ENCODE data around the gene CLEC16A. TPM values are rescaled to one million over a fixed set of nuclear protein-coding genes. Genes with fewer than 3 reads are reported as not detected.

CLEC16A gene
- total and polyA plus RNA-seq, 2 donors (not counting 1 experiment from before 2014, with no cell fraction given): 21.9 to 79.5 TPM

- no peak overlapping the region for H3K27ac ChIP-seq (ENCODE audit: low read length in 2 of 2)
- no peaks in the 10 kb centered on the region for H4K20me1 ChIP-seq (ENCODE audit: control insufficient read depth, insufficient read depth, low read length, poor library complexity, severe bottlenecking)
- no peak overlapping the region for H3K4me3 Mint-ChIP-seq
- H3K27me3 ChIP-seq (replicated peaks in 1 of 4; ENCODE audit: control extremely low read depth in 1 of 4, control insufficient read depth in 3 of 4, insufficient read depth in 4 of 4, low read length in 3 of 4): no peaks in the 10 kb centered on the region
- no peak overlapping the region for H3K4me3 ChIP-seq (ENCODE audit: control extremely low read depth in 1 of 5, extremely low read depth in 1 of 5, insufficient read depth in 1 of 5, low read depth in 2 of 5, low read length in 4 of 5)
- peaks cover 4% of the 10 kb centered on the region for H3K9me3 Mint-ChIP-seq (ENCODE audit: insufficient read depth)
- DNase-seq (no peak), ATAC-seq (ENCODE audit: low read depth) (no peak)
- H2AFZ ChIP-seq (ENCODE audit: insufficient read depth, low read depth, low read length, poor library complexity, severe bottlenecking): no peak overlapping the region
- H3K27ac Mint-ChIP-seq: no peak overlapping the region
- H3K4me2 ChIP-seq (replicated peaks; ENCODE audit: low read depth, low read length, poor library complexity, severe bottlenecking): no peak overlapping the region
- intact Hi-C loops (cut with micrococcal nuclease): no loop called here
- no peaks in the 10 kb centered on the region for H3K27me3 Mint-ChIP-seq
- H3K9ac ChIP-seq (ENCODE audit: low read length): no peak overlapping the region
- ChIA-PET POLR2A (no interaction called here), CTCF (no interaction called here)
- H3K79me2 ChIP-seq (ENCODE audit: control insufficient read depth, insufficient read depth, low read length): no peaks in the 10 kb centered on the region
- WGBS (ENCODE audit: insufficient coverage): 100% methylated on average over 2 of the region's 3 CpGs
- peaks cover 28 to 47% of the 10 kb centered on the region in 2 experiments for H3K36me3 ChIP-seq (replicated peaks in 1 of 2; ENCODE audit: control extremely low read depth in 1 of 2, control insufficient read depth in 1 of 2, extremely low read depth in 1 of 2, insufficient read depth in 2 of 2, low read length in 1 of 2)
- no peaks in the 10 kb centered on the region for H3K4me1 ChIP-seq (ENCODE audit: control insufficient read depth in 2 of 2, insufficient read depth in 2 of 2, low read length in 2 of 2)
- no peaks in the 10 kb centered on the region for H3K4me1 Mint-ChIP-seq
- TF ChIP-seq EZH2 (IDR thresholded peaks at IDR 0.05; ENCODE audit: borderline replicate concordance, insufficient read depth, low read depth, low read length, poor library complexity, severe bottlenecking) (no peak), CTCF (IDR thresholded peaks at IDR 0.05) (no peak)
- H3K9me3 ChIP-seq (ENCODE audit: control extremely low read depth in 1 of 3, control insufficient read depth in 2 of 3, insufficient read depth in 1 of 3, low read length in 2 of 3): peaks cover 9 to 25% (median 15%) of the 10 kb centered on the region in 3 donors
Observed at GRCh38 chr16:11022002-11022401, 77.6 kb downstream of the CLEC16A start.

- Histone ChIP-seq H2AFZ (ENCODE audit: insufficient read depth, low read depth, low read length, poor library complexity, severe bottlenecking) (no peak overlapping the region), H3K9ac (ENCODE audit: low read length) (no peak overlapping the region), H3K27me3 (replicated peaks in 1 of 4; ENCODE audit: control extremely low read depth in 1 of 4, control insufficient read depth in 3 of 4, insufficient read depth in 4 of 4, low read length in 3 of 4) (no peaks in the 10 kb centered on the region), H3K4me2 (replicated peaks; ENCODE audit: low read depth, low read length, poor library complexity, severe bottlenecking) (no peak overlapping the region), H3K4me3 (ENCODE audit: control extremely low read depth in 1 of 5, extremely low read depth in 1 of 5, insufficient read depth in 1 of 5, low read depth in 2 of 5, low read length in 4 of 5) (no peak overlapping the region), H3K27ac (ENCODE audit: low read length in 2 of 2) (no peak overlapping the region), H3K9me3 (ENCODE audit: control extremely low read depth in 1 of 3, control insufficient read depth in 2 of 3, insufficient read depth in 1 of 3, low read length in 2 of 3) (peaks cover 9 to 28% (median 24%) of the 10 kb centered on the region in 3 donors), H3K36me3 (replicated peaks in 1 of 2; ENCODE audit: control extremely low read depth in 1 of 2, control insufficient read depth in 1 of 2, extremely low read depth in 1 of 2, insufficient read depth in 2 of 2, low read length in 1 of 2) (peaks cover 29 to 56% of the 10 kb centered on the region in 2 experiments), H3K4me1 (ENCODE audit: control insufficient read depth in 2 of 2, insufficient read depth in 2 of 2, low read length in 2 of 2) (no peaks in the 10 kb centered on the region), H3K79me2 (ENCODE audit: control insufficient read depth, insufficient read depth, low read length) (no peaks in the 10 kb centered on the region), H4K20me1 (ENCODE audit: control insufficient read depth, insufficient read depth, low read length, poor library complexity, severe bottlenecking) (no peaks in the 10 kb centered on the region)
- TF ChIP-seq CTCF (IDR thresholded peaks at IDR 0.05) (no peak), EZH2 (IDR thresholded peaks at IDR 0.05; ENCODE audit: borderline replicate concordance, insufficient read depth, low read depth, low read length, poor library complexity, severe bottlenecking) (no peak)
- H3K4me3 Mint-ChIP-seq: no peak overlapping the region
- ChIA-PET CTCF (interaction anchor here (0.7 kb wide), 1 partner anchor 425 kb away, joined by 3 read pairs; no protein-coding TSS in a partner anchor), POLR2A (interaction anchor here (0.6 to 0.7 kb wide), 2 partner anchors 58 to 128 kb away, joined by 3 read pairs; no protein-coding TSS in a partner anchor)
- intact Hi-C loops (cut with micrococcal nuclease): no loop called here
- 93% methylated on average over 2 of the region's 3 CpGs for WGBS (ENCODE audit: insufficient coverage)
- H3K27ac Mint-ChIP-seq: no peak overlapping the region
- DNase-seq (no peak), ATAC-seq (ENCODE audit: low read depth) (no peak)
- H3K9me3 Mint-ChIP-seq (ENCODE audit: insufficient read depth): peaks cover 4% of the 10 kb centered on the region
- H3K27me3 Mint-ChIP-seq: no peaks in the 10 kb centered on the region
- H3K4me1 Mint-ChIP-seq: no peaks in the 10 kb centered on the region
Observed at GRCh38 chr16:11023262-11024039, 79.1 kb downstream of the CLEC16A start.
